GM19468 (cell line): ENCODE measurements around the gene HIGD1B.
"Not testable (repeated sequence)": the region's sequence is repeated elsewhere in the genome, so short reads cannot be mapped to it uniquely, and the experiment has no call there.

Source experiments
- ATAC-seq: cut with Tn5 transposase; IDR thresholded peaks from one replicate; pipeline ENCODE4 v1.9.1; 2021; ENCODE audit warnings: mild to moderate bottlenecking, moderate library complexity, moderate number of reproducible peaks; ENCODE audit not compliant: unreplicated experiment; ENCODE audit errors: extremely low read depth

The HIGD1B gene

DNA sequence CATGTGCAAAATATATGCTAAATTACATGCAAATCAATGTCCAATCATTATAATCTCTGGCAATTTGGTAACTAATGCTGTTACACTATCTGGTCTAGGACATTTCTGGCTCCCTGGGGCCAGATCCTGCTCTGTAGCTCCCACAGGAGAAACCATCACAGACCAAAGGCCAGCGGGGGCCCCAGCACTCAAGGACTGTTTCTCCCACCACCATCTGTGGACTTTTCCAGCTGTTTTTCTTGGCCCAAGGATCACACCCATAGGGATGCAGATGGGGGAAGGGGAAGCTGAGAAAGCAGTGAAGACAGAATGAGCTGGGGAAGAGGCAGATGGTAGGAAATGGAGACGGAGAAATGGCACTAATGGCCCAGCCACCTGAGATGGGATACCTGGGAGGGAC is at the start of gene HIGD1B:
Gene HIGD1B, plus strand, starts transcription at position 298 of the 400 bp plus-strand sequence. CDS start 270 bp downstream, outside the sequence.
- ATAC-seq = no peak

DNA sequence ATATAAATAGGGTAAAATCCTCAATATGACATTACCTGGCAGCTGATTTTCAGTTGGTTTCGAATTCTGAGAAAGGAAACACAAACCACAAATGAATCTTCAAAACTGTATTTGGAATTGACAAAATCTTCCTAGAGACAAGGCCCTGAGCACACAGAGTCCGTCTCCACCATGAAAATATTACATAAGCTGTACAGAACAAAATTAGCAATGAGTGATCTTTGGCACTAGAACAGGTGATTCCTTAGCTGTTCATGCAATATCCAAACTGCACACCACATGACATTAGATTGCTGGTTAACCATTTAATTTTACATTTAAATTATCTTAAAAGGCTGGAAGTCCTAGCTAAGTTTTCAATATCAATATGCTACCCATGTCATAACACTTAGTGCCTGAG is 49.3 kb upstream of the HIGD1B start:
- no peak for ATAC-seq

DNA sequence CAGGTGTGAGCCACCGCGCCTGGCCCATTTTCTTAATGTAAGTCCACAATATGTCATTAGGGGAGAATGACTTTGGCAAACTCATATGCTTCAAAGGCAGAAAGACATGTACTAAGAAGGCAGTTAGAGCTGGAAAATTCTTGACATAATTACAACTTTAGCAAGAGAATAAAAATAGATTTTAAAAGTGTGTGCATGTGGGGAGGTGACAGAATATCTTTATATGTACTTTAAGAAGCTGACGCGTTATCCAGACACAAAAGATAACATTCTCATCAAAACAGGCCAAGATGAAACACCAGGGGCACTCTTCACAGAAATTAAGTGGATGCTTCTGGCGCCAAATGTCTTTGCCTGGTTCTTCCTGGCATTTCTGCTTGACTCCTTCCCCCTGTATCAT is 45.8 kb upstream of the HIGD1B start:
- ATAC-seq = no peak

DNA sequence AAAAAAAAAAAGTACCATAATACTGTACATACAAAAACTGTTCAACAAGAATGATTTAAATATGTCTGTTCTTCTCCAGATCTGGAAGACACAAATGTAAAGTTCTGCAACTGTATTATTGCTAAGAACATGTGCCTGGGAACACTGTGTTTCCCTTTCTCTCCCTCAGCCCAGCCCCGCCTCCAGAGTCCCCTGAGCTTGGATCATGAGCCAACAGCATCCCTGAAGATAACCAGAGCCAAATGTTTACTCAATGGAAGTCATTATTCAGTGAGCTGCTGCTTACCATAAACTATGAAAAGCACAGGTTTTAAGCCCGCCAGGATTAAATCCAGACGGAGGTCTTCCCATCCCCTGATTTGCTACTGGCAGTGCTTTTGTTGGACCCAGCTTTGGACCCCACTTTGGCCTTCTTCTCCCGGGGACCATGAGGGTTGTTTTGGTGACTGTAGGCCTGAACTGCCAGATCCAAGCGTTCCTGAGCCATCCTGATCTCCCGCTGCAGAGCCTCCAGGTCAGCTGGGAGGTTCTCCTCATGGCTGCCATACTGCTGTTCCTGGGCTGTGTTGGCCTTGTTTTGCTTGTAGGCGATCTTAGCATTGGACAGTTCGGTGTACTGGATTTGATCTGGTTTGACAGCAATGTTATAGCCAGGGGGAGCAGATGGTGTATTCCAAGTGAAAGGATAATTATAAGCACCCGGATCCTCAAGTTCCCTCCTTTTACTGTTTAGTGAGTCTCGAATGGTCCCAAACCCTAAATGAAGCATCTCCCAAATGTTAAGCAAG is 43.2 kb upstream of the HIGD1B start:
- ATAC-seq = no peak

DNA sequence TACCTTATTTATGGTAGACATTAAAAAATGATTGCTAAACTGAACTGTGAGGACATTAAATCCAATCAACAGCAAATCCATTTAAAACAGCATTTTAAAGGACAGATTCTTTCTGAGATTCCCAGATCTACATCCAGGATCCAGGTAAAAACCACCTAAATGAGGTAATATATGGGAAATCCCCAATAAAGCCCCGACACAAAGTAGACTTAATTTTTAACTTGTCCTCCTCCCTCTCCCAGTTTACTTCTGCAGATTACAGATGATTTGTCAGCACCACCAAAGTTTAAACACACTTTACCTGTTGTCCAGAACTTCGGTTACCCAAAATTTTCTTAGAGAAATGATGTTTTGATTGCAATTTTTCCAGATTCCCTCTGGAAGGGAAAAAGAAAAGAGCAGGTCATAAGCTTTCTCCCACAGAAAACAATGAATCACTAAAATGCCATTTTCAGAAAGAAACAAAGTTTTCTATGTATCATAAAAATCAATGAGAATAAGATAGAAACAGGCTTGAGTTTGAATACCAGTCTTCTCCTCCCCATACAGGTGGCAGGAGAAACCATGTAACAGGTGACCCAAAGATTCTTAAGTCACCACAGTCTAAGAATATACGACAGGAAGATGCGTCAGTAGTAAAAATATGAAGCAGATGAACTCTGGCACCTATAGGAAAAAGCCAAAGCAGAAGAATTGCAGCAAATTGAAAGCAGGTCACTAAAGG is 40.4 kb upstream of the HIGD1B start:
- no peak for ATAC-seq

DNA sequence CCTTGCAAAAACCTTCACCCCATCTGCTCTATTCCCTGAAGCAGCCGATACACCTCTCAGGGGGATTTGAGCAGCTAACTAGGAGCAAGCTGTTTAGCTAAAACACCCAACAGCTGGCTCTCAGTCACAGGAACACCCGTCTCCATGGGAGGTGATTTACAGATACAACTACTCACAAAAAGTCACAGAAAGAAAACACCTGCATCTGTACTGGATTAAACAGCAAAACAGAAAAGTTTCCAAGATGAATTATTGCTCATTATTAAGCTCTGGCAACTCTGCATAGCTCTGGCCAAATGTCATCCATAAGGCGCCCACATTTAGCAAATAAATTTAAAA is 39.9 kb upstream of the HIGD1B start:
- no peak for ATAC-seq

DNA sequence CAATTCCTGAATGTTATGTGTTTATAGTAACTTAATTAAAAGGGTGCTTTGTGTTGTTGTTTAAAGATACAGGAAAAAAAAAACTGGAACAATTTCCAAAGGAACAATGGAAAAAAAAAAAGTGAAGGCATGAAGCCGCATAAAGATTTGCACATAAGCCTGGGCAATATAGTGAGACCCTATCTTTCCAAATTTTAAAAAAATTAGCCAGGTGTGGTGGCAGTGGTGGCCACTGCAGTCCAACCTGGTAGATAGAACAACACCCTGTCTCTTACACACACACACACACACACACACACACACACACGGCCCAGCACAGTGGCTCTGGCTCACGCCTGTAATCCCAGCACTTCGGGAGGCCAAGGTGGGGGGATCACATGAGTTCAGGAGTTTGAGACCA is 39.5 kb upstream of the HIGD1B start:
- no peak for ATAC-seq

DNA sequence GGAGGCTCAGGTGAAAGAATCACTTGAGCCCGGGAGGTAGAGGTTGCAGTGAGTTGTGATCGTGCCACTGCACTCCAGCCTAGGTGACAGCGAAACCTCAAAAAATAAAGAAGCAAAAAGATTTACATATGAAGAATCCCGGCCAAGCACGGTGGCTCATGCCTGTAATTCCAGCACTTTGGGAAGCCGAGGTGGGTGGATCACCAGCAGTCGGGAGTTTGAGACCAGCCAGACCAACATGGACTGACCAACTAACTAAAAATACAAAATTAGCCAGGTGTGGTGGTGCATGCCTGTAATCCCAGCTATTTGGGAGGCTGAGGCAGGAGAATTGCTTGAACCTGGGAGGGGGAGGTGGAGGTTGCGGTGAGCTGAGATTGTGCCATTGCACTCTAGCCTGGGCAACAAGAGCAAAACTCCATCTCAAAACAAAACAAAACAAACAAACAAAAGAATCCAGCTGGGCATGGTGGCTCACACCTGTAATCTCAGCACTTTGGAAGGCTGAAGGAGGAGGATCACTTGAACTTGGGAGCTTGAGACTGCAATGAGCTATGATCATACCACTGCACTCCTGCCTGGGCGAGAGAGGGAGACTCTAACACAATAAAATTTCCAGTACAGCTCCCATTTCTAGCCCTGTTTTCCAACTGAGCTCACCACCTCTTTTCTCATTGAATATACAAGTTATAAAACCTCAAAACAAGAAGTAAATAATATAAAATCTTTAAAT is 38.9 kb upstream of the HIGD1B start:
- not testable (repeated sequence) for ATAC-seq

DNA sequence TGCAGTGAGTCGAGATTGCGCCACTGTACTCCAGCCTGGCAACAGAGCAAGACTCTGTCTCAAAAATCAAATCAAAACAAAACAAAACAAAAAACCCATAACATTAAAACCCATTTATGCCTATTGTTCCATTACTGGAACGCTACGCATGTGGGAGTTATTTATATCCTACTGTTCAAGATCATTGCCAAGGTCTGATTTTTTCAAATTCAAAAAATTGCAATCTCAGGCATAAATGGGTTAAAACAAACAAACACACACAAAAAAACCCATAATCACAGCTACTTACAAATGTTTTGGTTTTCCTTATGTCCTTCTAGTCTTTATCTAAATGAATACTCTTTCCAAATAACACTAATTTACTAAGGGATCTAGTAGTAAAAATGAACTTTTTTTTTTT is 35.4 kb upstream of the HIGD1B start:
- ATAC-seq = no peak

DNA sequence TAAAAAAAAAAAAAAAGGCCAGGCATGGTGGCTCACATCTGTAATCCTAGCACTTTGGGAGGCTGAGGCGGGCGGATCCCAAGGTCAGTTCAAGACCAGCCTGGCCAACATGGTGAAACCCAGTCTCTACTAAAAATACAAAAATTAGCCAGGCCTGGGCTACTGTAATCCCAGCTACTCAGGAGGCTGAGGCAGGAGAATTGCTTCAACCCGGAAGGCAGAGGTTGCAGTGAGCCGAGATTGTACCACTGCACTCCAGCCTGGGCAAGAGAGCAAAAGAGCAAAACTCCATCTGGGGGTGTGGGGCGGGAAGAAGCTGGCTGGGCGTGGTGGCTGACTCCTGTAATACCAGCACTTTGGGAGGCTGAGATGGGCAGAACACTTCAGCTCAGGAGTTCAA is 29.2 kb upstream of the HIGD1B start:
- not testable (repeated sequence) for ATAC-seq

DNA sequence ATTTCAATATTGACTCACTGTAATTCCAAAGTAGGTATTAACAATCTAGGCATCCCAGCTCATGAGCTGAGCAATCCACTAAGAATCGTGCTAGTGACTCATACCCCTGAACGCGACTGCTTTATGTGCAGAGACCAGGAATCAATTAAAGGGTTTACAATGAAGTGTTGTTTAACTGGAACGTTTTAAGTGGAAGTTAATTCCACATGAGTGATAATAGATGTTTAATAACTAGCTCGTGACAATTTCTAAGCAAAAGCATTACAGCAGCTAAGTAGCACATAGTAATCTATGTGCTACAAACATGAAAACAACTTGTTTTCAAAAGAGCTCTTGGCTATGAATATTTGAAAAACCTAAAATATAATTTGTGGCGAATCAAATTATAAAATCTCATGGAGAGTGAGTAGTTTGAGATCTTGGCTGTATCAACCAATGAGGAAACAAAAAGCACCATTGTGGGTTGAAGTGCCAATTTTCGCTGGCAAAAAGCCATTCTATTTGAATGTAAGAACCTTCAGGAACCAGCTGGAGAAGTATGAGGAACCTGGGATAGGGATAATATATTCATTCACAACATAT is 27.0 kb upstream of the HIGD1B start:
- ATAC-seq = no peak

DNA sequence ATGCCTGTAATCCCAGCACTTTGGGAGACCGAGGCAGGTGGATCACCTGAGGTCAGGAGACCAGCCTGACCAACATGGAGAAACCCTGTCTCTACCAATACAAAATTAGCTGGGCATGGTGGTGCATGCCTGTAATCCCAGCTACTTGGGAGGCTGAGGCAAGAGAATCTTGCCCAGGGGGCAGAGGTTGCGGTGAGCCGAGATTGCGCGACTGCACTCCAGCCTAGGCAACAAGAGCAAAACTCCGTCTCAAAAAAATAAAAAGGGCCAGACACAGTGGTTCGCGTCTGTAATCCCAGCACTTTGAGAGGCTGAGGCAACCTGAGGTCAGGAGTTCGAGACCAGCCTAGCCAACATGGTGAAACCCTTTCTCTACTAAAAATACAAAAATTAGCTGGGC is 22.4 kb upstream of the HIGD1B start:
- not testable (repeated sequence) for ATAC-seq

DNA sequence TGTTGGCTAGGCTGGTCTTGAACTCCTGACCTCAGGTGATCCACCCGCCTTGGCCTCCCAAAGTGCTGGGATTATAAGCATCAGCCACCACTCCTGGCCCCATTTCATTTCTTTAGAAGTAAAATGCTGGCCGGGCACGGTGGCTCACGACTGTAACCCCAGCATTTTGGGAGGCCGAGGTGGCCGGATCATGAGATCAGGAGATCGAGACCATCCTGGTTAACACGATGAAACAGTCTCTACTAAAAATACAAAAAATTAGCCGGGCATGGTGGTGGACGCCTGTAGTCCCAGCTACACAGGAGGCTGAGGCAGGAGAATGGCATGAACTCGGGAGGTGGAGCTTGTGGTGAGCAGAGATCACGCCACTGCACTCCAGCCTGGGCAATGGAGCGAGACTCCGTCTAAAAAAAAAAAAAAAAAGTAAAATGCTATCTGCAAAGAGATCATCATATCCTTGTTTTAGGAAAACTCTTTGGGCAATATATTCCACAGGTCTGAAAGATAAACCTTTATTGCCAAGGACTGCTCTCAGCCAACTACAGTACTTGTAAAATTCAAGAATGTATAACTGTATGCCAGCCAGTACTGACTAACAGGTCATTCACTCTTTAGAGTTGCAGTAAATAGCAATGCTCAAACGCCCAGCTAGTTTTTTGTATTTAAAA is 21.4 kb upstream of the HIGD1B start:
- no peak for ATAC-seq

DNA sequence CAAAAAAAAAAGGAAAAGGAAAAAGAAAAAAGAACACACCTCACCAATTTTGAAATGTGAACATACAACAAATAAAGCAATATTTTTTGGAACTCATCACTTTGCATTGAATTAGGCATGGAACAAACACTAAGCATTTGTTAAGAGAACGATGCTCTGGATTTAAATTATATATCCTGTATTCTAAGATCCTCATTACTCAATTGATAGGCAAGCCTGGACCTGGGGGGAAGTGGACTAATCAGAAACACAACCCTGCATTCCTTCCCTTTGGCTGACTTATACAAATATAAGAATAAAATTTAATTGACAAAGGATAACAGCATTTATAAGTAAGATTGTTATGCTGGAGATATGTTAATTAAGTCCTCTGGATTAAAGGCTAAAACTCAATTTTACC is 19.8 kb upstream of the HIGD1B start:
- no peak for ATAC-seq

DNA sequence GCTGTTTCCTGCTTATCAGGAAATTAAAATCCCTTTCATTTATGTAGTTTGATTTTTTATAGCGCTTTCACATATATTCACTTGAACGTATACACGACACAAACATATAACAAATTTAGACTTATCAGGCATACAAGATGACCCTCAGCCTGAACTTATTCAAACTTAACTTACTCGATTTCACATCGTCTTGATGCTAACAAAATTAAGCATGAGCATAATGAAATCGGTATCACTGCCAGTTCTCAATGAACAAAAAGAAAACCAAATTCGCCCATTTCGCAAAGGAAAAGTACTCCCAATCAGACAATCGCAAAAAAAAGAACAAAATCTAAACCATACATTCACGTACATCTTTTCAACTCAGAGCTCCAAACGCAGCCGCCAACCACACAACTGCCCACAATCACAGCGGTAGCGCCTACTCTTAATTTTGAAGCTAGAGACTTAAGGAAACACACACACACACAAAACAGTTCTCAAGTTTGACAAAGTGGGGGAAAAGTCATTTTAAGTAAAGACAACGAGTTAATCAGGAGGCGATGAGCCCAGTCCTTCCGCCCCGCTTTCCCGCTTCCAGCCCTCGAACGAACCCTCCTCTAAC is 18.7 kb upstream of the HIGD1B start:
- ATAC-seq = no peak

DNA sequence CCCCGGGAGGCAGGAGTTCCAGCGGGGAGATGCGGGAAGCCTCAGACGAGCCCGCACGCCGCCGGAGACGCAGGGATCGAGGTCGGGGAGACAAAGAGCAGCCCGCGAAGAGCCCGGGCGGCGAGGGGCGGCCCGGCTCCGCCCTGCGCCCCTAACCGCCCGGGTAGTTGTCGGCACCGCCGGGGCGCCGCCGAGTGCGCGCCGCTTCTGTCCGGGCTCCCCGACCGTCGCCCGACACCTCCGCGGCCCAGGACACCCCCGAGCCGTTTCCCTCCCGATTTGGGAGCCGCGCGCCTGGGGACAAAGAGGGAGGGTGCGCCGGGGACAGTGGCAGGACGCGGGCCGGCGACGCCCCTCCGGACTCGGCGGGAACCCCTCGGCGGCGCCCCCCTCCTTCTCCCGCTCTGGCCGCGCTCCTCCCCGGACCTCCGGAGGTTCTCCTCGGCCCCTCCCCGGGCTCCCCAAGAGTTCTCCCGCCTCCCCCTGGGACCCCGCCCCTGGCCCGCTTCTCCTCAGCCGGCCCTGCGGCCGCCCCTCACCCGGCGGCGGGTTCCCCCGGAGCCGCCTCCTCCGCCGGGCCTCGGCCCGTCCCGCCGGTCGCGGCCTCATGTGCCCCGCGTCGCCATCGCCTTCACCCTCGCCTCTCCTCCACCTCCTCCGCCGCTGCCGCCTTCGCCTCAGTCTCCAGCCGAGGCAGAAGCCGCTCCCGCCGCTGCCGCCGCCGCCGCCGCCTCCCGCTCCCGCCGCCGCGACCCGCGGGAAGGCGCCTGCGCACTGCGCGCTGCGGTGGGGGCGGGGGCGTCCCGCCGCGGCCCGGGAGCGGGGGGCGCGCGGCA is 17.9 kb upstream of the HIGD1B start, which contains the start of gene GJC1:
Gene GJC1, minus strand, starts transcription at position 765 of the 836 bp plus-strand sequence. CDS start 24,470 bp downstream, outside the sequence.
- ATAC-seq = no peak

DNA sequence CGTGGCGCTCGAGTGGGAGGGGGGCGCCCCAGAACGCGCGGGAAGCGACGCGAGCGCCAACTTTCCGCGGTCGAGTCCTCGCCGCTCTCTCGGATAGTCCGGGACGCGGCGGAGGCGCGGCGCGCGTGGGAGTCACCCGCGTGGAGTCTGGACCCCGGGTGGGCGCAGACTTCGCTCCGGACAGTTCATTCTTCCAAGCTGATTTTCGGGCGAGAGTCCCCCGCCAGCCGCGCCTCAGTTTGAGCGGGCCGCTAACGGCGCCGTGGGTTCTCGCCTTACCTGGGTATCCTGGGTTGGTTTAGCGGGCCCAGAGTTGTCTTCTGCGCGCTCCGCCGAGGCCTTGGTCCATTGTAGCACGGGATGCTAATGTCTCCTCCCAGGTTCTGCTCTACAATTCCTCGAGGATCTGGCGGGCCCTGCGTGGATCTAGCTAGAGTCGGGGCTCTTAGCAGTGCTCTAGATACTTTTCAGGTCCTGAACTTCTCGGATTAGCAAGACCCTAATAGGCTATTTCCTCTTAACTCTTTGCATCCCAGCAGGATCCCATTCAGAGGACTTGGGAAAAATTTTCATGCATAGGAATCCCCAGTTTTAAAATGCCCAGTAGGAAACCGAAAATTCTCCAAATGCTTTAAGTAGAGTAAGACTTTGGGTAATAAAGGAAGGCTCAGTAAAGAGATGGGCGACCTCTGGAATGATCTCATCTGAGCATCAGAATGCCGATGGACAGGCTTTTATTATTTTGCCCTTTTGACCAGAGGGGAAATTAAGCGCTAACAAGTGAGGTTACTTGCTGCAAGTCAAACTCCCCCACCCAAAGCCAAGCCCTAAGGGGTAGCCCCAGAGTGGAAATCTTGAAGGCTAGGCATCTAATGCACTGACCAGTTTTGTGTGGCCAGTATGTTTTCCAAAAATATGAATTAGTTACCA is 17.1 kb upstream of the HIGD1B start:
- no peak for ATAC-seq

DNA sequence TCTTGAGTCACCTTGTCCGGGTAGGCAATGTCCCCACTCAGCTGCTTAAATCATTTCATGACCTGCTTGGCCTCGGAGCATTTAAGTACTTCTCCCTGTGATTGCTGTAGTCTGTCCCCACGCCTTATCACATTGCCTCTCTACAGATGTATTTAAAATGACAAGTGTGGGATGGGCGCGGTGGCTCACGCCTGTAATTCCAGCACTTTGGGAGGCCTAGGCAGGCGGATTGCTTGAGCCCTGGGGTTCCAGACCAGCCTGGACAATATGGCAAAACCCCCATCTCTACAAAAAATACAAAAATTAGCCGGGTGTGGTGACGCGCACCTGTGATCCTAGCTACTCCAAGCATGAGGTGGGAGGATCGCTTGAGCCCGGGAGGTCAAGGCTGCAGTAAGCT is 16.3 kb upstream of the HIGD1B start:
- ATAC-seq = no peak
